HCT116 (cell line): ENCODE results near the gene SEC22B. TPM values are rescaled to one million over a fixed set of nuclear protein-coding genes. Genes with fewer than 3 reads are reported as not detected.

Source experiments
- total RNA-seq: library from RNA; stranded (reverse); gene quantifications from one replicate; pipeline ENCODE4 v1.2.1, GENCODE V29; 2021; ENCODE audit not compliant: unreplicated experiment

SEC22B gene
- total RNA-seq, 1 experiment from 2014 or later, result 14.2 TPM

Other genes starting within 250 kb of the SEC22B start
- gene NOTCH2, start 106.9 kb downstream of the SEC22B start, total RNA-seq, result 62.9 TPM
- 10.3 TPM for gene NBPF8, start 238.5 kb upstream of the SEC22B start, total RNA-seq